Colonic mucosa (tissue), 4 donors: ENCODE measurements around the gene TMSB10. TPM values are rescaled to one million over a fixed set of nuclear protein-coding genes. Genes with fewer than 3 reads are reported as not detected.
A peak's percentile ranks its signal among the peaks of the same experiment; 100 is the strongest.

ENCODE experiments used
- DNase-seq: peaks from one replicate; pipeline ENCODE4 v3.0.0-alpha.2; 2020
- H3K27ac ChIP-seq: fragments of 200-600 bp; one replicate; pipeline ENCODE4 v1.8.0; 2021
- H3K27me3 ChIP-seq: fragments of 200-600 bp; one replicate; pipeline ENCODE4 v1.8.0; 2021
- H3K36me3 ChIP-seq: fragments of 200-600 bp; one replicate; pipeline ENCODE4 v1.8.0; 2021
- H3K4me1 ChIP-seq: fragments of 200-600 bp; one replicate; pipeline ENCODE4 v1.8.0; 2021; ENCODE audit warnings: mild to moderate bottlenecking
- H3K4me3 ChIP-seq: fragments of 200-600 bp; one replicate; pipeline ENCODE4 v1.8.0; 2021
- H3K9ac ChIP-seq, 2 donors: one replicate each; pipeline ENCODE4 v1.7.0; 2013; ENCODE audit warnings: control low read depth in 2 of 2, low read depth in 2 of 2, low read length in 2 of 2
- H3K9me3 ChIP-seq: fragments of 200-600 bp; one replicate; pipeline ENCODE4 v1.8.0; 2021
- intact Hi-C: fragments of 100-400 bp; cut with DNase I; formaldehyde crosslinking; loops from one replicate; pipeline ENCODE4 v1.14.1; 2022
- total RNA-seq, 2 donors: library from RNA; stranded (reverse); fragmentation: NEBNext Ultra II Directional in 1 of 2; extraction: Animal tissue kit (Norgen Biotek cat#: 25700) in 1 of 2; gene quantifications; one replicate each; pipeline ENCODE4 v1.2.1, GENCODE V29; 2021
- TF ChIP-seq, protein P1 (sequence below): fragments of 200-600 bp; IDR thresholded peaks from one replicate; pipeline ENCODE4 v1.8.0; 2022; ENCODE audit warnings: antibody characterized with exemption, mild to moderate bottlenecking
- donor health status: healthy.
- donor health status: DM: no; HTN: no; CAD: no.
- donor health status: DM: no; HTN: no; CAD: no.

The TMSB10 gene
- total RNA-seq, 2 donors from 2014 or later = 2,226 to 3,150 TPM

DNA sequence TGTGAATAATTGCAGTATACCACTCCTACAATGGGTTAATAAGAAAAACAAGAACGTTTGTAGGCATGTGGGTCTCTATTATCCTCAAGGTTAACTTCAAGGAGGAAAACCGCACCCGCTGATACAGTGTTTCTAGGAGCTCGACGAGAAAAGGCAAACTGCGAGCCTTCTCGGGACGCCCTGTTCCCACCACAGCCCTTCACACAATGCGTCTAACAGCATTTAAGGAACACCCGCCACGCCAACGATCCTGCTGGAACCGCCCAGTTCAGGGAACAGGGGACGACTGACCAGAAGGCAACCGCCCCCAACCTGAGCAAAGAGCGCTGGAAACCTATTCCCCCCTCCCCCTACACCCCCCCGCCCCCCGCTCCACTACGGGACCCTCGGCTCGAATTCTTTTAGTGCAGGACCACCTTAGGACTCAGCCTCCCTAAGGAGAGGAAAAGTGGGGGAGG, 710 bp upstream of the TMSB10 start:
- no peaks in the 10 kb centered on the region for H3K36me3 ChIP-seq
- H3K4me3 ChIP-seq = peak overlapping the region; percentile 72
- H3K9me3 ChIP-seq = no peaks in the 10 kb centered on the region
- H3K27ac ChIP-seq = peak overlapping the region; percentile 99
- H3K4me1 ChIP-seq = no peaks in the 10 kb centered on the region
- DNase-seq = peak; percentile 88
- intact Hi-C loops = no loop called here
- H3K27me3 ChIP-seq = no peaks in the 10 kb centered on the region
- TF ChIP-seq, protein P1, sequence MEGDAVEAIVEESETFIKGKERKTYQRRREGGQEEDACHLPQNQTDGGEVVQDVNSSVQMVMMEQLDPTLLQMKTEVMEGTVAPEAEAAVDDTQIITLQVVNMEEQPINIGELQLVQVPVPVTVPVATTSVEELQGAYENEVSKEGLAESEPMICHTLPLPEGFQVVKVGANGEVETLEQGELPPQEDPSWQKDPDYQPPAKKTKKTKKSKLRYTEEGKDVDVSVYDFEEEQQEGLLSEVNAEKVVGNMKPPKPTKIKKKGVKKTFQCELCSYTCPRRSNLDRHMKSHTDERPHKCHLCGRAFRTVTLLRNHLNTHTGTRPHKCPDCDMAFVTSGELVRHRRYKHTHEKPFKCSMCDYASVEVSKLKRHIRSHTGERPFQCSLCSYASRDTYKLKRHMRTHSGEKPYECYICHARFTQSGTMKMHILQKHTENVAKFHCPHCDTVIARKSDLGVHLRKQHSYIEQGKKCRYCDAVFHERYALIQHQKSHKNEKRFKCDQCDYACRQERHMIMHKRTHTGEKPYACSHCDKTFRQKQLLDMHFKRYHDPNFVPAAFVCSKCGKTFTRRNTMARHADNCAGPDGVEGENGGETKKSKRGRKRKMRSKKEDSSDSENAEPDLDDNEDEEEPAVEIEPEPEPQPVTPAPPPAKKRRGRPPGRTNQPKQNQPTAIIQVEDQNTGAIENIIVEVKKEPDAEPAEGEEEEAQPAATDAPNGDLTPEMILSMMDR = no peak
- peak overlapping the region; percentile 86 to 94 for H3K9ac ChIP-seq

DNA sequence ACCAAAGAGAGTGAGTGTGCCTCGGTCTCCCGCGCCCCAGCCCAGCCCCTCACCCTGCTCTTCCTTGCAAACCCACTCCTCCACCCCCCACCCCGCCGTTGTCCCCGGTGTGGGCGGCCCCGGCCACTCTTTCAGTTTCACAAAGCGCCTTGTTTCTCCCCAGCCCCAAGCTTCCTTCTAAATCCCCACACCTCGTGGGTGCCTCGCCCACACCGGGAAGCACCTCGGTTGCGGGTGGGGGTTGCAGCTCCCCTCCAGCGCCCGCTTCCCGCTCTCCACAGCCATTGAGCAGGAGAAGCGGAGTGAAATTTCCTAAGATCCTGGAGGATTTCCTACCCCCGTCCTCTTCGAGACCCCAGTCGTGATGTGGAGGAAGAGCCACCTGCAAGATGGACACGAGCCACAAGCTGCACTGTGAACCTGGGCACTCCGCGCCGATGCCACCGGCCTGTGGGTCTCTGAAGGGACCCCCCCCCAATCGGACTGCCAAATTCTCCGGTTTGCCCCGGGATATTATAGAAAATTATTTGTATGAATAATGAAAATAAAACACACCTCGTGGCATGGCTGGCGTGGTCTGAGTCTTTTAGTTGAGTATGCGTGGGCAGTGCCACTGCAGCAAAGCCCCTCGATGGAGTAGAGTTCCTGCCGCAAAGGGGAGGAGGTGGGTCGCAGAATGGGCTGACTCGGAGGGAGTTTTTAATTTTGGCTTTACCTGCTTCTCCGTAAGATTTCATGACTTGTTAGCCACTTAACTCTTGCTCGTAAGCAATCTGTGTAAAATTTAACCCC, 848 bp downstream of the TMSB10 start:
- H3K4me3 ChIP-seq = peak overlapping the region; percentile 72
- TF ChIP-seq, protein P1 = no peak
- no peaks in the 10 kb centered on the region for H3K9me3 ChIP-seq
- H3K9ac ChIP-seq = peak overlapping the region; percentile 98 to 99
- H3K4me1 ChIP-seq = no peaks in the 10 kb centered on the region
- no peaks in the 10 kb centered on the region for H3K27me3 ChIP-seq
- intact Hi-C loops = no loop called here
- peak overlapping the region; percentile 99 for H3K27ac ChIP-seq
- no peaks in the 10 kb centered on the region for H3K36me3 ChIP-seq
- peak; percentile 60 for DNase-seq

DNA sequence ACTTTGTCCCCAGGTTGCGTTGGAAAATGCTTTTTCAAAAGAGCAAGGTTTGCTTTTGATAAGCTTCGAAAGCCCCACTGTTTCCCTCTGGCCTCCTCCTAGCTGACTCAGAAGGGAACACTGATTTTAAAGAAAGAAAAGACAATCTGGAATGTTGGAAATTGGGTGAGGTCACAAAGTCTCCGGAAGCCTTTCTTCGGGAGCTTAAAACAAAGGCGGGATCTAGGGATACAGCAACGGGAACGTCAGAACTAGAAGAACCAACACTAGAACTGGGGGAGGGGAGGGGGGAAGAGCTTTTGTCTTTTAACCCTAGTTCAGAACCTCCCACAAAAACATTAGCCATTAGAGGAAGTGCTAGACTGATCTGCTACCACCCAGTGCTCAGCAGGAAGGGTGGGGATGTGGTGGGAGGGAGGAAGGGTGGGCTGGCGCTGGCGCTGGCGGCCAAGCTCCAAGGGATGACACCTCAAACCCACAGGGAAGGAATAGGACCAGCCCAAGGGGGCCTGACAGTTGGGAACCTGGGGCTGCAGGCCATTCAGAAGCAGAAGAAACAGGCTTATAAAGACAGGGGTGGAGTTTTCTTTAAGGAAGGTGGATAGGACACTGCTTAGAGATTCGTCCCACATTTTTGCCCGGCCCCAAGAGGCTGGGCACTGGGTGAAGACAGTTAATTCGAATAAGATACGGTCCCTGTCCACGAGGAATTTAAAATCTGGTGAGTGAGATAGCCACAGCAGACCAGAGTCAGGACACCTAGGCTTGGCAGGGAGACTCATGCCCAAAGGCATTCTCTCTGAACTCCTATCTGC, 1.7 kb downstream of the TMSB10 start:
- H3K4me3 ChIP-seq = peak overlapping the region; percentile 72
- no peaks in the 10 kb centered on the region for H3K36me3 ChIP-seq
- DNase-seq = peak; percentile 82
- peak overlapping the region; percentile 99 for H3K27ac ChIP-seq
- intact Hi-C loops = no loop called here
- peak overlapping the region; percentile 98 to 99 for H3K9ac ChIP-seq
- H3K27me3 ChIP-seq = no peaks in the 10 kb centered on the region
- TF ChIP-seq, protein P1 = no peak
- H3K4me1 ChIP-seq = no peaks in the 10 kb centered on the region
- no peaks in the 10 kb centered on the region for H3K9me3 ChIP-seq

DNA sequence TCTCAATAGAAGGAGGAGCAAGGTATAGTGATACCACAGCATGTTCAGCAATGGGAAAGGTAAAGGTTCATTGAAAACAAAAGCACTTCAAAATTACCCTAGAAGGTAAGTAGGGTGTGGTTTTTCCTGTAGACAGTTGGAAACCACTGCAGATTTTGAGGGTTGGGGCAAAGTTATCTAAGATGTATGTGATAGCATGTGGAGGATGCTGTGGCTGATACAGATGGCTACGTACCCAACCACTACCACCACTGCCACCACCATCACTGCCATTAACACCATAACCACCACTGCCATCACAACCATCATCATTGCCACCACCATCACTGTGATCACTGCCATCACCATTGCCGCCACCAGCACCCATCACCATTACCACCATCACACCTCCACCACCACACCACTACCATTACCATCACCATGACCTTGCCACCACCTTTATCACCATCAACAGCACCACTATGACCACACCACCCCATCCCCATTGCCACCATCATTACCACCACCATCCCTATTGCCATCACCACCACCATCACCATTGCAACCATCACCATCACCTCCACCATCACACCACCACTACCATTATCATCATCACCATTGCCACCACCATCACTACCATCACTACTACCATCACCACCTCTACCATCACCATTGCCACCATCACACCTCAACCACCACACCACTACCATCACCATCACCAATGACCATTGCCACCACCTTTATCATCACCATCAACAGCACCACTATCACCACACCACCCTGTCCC, 3.7 kb downstream of the TMSB10 start:
- Histone ChIP-seq H3K4me3 (no peak overlapping the region), H3K9me3 (no peaks in the 10 kb centered on the region), H3K27me3 (no peaks in the 10 kb centered on the region), H3K9ac (no peak overlapping the region), H3K4me1 (no peaks in the 10 kb centered on the region), H3K27ac (peak overlapping the region; percentile 29), H3K36me3 (no peaks in the 10 kb centered on the region)
- DNase-seq = peak; percentile 9
- TF ChIP-seq, protein P1 = no peak
- intact Hi-C loops = no loop called here

DNA sequence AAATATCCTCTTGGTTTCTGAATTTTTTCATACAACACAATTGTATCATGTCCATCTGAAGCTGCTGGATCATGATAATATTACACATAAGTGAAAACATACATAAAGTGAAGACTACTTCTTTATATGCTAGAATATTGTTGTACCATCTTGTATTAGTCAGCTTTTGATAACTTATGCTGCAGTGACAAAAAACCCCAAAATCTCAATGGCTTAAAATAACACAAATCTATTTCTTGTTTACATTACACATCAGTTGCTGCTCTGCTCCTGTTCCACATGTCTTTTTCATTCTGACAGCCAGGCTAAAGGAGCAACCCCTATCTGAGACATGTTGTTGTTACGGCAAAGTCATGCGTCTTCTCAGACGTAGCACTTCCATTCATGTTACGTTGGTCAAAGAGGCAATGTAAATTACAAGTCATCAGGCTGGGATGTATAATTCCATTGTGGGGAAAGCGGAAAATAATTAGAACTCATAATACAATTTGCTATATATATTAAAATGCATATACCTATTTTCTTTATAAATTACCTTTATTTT, 5.8 kb downstream of the TMSB10 start:
- no peaks in the 10 kb centered on the region for H3K9me3 ChIP-seq
- TF ChIP-seq, protein P1 = no peak
- intact Hi-C loops = no loop called here
- H3K27ac ChIP-seq = no peak overlapping the region
- no peaks in the 10 kb centered on the region for H3K36me3 ChIP-seq
- no peak overlapping the region for H3K4me3 ChIP-seq
- H3K4me1 ChIP-seq = no peaks in the 10 kb centered on the region
- no peak for DNase-seq
- H3K27me3 ChIP-seq = no peaks in the 10 kb centered on the region
- H3K9ac ChIP-seq = no peak overlapping the region
